WERI-Rb-1 (cell line): ENCODE data around the gene SH3RF1.

Source experiments
- DNase-seq: peaks from one replicate; pipeline ENCODE4 v3.0.0-alpha.2; 2020
- H3K27ac ChIP-seq: fragments of 250-450 bp; sonication (Bioruptor Pico); 2 replicates; pipeline ENCODE4 v1.5.1; 2020; ENCODE audit warnings: mild to moderate bottlenecking, moderate library complexity
- H3K27me3 ChIP-seq: fragments of 250-450 bp; sonication (Bioruptor Pico); 2 replicates; pipeline ENCODE4 v1.5.1; 2021; ENCODE audit warnings: mild to moderate bottlenecking, low read depth, moderate library complexity; ENCODE audit not compliant: insufficient read depth, severe bottlenecking
- H3K36me3 ChIP-seq: fragments of 250-450 bp; sonication (Bioruptor Pico); 2 replicates; pipeline ENCODE4 v1.5.1; 2020; ENCODE audit warnings: mild to moderate bottlenecking, moderate library complexity
- H3K4me3 ChIP-seq: 2 replicates; pipeline ENCODE4 v1.5.1; 2011; ENCODE audit warnings: low read depth, mild to moderate bottlenecking, control low read depth, low read length
- H3K9me3 ChIP-seq: fragments of 250-450 bp; sonication (Bioruptor Pico); 2 replicates; pipeline ENCODE4 v1.5.1; 2021; ENCODE audit warnings: mild to moderate bottlenecking, moderate library complexity; ENCODE audit not compliant: severe bottlenecking
- TF ChIP-seq, protein P1 (sequence below): IDR thresholded peaks from 2 replicates; pipeline ENCODE4 v1.5.1; 2011; ENCODE audit warnings: low read depth, mild to moderate bottlenecking, control low read depth, inconsistent platforms, low read length

SH3RF1 gene

DNA sequence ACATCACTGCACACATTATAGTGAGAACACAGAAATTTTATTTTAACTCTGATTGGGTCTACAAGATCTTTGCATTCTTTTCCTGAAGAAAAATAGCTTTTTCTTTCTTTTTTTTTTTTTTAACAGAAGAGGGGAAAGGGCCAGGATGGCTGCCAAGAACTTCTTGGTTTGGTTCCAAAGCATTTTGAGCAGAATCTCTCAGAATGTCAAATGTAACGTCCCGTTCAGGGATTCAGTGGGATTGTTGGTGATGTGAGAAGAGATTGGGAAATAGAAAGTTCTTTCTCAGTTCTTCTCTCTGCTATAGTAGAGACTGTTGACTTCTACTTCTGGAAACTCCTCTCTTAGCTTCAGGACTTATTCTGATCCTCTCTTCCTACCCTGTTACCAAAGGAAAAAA is 189.8 kb downstream of the SH3RF1 start:
- no peak overlapping the region for H3K4me3 ChIP-seq

GRCh38 chr4:169079942-169080827 is 190.6 kb downstream of the SH3RF1 start:
- no peak for DNase-seq
- no peaks in the 10 kb centered on the region for H3K36me3 ChIP-seq
- no peaks in the 10 kb centered on the region for H3K27me3 ChIP-seq
- peaks cover 4% of the 10 kb centered on the region for H3K9me3 ChIP-seq
- TF ChIP-seq, protein P1, sequence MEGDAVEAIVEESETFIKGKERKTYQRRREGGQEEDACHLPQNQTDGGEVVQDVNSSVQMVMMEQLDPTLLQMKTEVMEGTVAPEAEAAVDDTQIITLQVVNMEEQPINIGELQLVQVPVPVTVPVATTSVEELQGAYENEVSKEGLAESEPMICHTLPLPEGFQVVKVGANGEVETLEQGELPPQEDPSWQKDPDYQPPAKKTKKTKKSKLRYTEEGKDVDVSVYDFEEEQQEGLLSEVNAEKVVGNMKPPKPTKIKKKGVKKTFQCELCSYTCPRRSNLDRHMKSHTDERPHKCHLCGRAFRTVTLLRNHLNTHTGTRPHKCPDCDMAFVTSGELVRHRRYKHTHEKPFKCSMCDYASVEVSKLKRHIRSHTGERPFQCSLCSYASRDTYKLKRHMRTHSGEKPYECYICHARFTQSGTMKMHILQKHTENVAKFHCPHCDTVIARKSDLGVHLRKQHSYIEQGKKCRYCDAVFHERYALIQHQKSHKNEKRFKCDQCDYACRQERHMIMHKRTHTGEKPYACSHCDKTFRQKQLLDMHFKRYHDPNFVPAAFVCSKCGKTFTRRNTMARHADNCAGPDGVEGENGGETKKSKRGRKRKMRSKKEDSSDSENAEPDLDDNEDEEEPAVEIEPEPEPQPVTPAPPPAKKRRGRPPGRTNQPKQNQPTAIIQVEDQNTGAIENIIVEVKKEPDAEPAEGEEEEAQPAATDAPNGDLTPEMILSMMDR = no peak
- H3K4me3 ChIP-seq = no peak overlapping the region
- H3K27ac ChIP-seq = no peak overlapping the region

More for the DNA sequence above, 189.8 kb downstream of the SH3RF1 start:
- TF ChIP-seq, protein P1 = no peak
- Histone ChIP-seq H3K9me3 (peaks cover 4% of the 10 kb centered on the region), H3K27me3 (no peaks in the 10 kb centered on the region), H3K27ac (no peak overlapping the region), H3K36me3 (no peaks in the 10 kb centered on the region)
- DNase-seq = no peak

DNA sequence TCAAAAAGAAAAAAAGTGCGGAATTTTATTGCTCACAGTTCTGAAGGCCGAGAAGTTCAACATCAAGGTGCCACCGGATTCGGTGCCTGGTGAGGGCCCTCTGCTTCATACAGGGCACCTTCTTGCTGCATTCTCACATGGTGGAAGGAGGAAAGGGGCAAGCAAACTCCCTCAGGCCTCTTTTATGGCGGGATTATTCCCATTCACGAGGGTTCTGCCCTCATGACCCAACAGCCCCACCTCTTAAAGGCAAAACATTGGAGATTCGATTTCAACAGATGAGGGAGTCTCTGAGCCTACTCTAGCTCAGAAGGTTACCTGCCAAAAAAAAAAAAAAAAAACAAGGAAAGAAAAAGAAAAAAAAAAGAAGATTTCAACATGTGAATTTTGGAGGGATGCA is 196.6 kb downstream of the SH3RF1 start:
- Histone ChIP-seq H3K27ac (no peak overlapping the region), H3K36me3 (no peaks in the 10 kb centered on the region), H3K9me3 (no peaks in the 10 kb centered on the region), H3K4me3 (no peak overlapping the region), H3K27me3 (no peaks in the 10 kb centered on the region)
- TF ChIP-seq, protein P1 = no peak
- DNase-seq = no peak

- no peaks in the 10 kb centered on the region for H3K9me3 ChIP-seq
- H3K27me3 ChIP-seq = no peaks in the 10 kb centered on the region
- H3K4me3 ChIP-seq = no peak overlapping the region
- H3K36me3 ChIP-seq = no peaks in the 10 kb centered on the region
- TF ChIP-seq, protein P1 = no peak
- no peak overlapping the region for H3K27ac ChIP-seq
- no peak for DNase-seq
These were observed 199.0 kb downstream of the SH3RF1 start for GRCh38 chr4:169071747-169072146.

DNA sequence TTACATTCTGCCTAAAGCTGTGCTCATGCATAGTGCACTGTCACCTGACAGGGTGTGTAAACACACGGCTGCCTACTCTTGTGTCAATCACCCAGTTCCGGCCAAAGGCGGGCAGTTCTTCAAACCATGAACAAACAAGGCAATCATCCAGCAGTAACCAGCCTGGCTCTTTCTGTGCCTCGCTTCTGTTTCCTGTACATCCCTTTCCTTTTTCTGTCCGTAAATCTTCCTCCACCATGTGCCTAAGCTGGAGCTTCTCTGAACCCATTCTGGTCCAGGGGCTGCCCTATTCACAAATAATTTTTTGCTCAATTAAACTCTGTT is 199.9 kb downstream of the SH3RF1 start:
- no peak for DNase-seq
- H3K36me3 ChIP-seq = no peaks in the 10 kb centered on the region
- TF ChIP-seq, protein P1 = no peak
- H3K4me3 ChIP-seq = no peak overlapping the region
- no peak overlapping the region for H3K27ac ChIP-seq
- no peaks in the 10 kb centered on the region for H3K9me3 ChIP-seq
- no peaks in the 10 kb centered on the region for H3K27me3 ChIP-seq
